Middle frontal gyrus (tissue), 1 donor: ENCODE results near the gene SLC9A9.
"Not testable (repeated sequence)": the region's sequence is repeated elsewhere in the genome, so short reads cannot be mapped to it uniquely, and the experiment has no call there.

ENCODE experiments used
- DNase-seq: peaks from one replicate; pipeline ENCODE4 v3.0.0-alpha.2; 2015; ENCODE audit warnings: low spot score; ENCODE audit errors: extremely low spot score

The SLC9A9 gene

DNA sequence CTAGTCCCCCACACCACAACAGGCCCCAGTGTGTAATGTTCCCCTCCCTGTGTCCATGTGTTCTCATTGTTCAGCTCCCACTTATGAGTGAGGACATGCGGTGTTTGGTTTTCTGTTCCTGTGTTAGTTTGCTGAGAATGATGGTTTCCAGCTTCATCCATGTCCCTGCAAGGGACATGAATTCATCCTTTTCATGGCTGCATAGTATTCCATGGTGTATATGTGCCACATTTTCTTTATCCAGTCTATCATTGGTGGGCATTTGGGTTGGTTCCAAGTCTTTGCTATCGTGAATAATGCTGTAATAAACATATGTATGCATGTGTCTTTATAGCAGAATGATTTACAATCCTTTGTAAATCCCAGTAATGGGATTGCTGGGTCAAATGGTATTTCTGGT, 152.9 kb downstream of the SLC9A9 start:
- not testable (repeated sequence) for DNase-seq

DNA sequence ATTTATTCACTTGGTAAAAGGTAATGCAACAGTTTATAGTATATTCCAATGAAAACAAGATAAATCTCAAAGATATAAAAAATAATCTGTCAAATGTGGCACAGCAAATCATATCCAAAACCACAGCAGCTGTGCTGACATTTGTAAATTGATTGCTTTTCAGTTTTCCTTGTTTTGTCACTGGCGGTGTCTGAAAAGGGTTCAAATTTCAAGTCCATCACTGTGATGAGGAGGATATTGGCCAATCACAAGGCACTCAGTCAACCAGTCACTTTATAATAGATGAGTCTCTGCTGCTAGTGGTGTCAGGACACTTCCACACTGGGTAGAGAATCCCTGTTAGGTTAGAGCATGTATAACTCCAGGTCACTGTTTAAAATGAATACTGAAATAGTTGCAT, 154.8 kb downstream of the SLC9A9 start:
- DNase-seq: no peak

DNA sequence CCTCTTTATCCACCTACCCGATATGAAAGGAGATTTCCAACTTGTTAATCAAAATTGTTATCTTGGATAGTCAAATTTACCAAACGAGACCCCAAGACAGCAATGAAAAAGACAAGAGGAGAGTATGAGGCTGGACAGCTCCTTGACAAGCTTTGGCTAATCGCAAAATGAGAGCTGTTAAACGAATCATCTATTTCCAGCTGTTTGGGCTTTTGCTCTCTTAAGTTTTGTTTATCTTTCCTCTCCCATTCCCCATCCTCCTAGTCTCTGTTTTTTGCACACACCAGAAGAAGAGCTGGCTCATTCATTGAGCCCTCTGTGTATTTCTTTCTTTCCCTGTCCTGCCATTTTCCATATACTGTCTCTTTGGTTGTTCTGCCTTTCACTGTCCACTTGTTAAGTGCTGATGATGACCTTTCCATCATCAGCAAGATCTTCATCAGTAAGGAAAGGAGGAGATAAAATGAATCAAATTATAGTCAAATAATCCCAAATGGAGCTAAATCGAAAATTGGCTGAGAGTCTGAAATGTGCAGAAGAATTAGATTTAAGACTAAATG, 161.6 kb downstream of the SLC9A9 start:
- no peak for DNase-seq

DNA sequence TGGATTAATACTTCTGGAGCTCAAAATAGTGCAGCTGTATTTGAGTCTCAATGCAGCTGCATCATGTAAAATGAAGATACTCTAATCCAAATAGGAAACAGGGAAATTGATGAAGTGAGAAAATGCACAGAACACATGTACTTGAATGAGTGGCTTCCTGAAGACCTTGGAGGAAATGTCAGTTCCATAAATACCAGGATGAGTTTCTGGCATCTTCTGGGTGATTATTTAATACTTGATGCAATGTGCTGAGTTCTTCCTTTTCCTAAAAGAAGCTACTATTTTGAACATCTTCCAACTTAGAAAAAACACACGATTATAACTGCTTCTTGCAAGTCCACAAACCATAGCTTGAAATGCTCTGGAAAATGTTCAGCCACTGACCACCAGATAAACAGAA, 162.8 kb downstream of the SLC9A9 start:
- no peak for DNase-seq

DNA sequence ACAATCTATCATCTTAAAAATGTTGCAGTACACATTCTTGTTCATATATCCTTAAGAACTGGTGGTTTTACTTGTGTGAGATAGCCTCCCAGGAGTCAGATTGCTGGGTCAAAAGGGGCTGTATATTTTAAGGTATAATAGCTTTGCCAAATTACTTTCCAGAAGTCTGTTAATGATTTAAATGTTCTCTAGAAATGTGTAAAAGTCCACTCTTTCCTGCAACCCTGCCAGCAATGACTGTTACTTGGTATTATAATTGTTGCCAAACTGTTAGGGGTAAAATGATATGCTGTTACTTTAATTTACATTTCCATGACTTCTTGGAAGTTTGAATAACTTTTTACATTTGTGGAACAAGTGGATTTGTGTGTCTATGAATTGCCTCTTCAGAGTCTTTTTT, 170.8 kb downstream of the SLC9A9 start:
- no peak for DNase-seq

DNA sequence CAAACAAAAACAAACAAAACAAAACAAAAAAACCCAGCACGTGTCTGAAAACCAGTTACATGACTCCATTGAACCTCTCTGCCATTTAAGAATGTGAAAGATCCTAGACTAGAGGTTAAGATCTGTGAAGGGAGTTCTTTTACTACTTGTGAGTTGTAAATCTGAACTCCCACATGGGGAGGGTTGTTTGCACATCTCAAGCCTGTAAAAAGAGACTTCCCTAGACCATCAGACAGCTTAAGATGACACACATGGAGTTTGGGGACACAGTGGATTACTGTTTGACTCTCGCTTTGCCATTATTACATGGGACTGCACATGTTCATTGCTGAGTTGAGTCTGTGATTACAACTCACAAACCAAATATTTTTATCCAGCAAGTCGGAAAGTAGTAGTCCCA, 171.5 kb downstream of the SLC9A9 start:
- no peak for DNase-seq

DNA sequence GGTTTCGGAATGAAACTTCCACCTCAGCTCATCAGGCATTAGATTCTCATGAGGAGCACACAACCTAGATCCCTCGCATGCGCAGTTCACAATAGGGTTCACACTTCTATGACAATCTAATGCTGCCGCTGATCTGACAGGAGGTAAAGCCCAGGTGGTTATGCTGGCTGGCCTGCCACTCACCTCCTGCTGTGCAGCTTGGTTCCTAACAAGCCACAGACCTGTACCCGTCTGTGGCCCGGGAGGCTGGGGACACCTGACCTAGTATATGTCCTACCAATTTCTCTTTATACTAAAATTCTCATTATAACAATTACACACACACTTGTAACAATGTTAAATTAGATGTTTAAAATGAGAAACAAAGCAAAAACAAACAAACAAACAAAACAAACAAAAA, 172.2 kb downstream of the SLC9A9 start:
- no peak for DNase-seq

DNA sequence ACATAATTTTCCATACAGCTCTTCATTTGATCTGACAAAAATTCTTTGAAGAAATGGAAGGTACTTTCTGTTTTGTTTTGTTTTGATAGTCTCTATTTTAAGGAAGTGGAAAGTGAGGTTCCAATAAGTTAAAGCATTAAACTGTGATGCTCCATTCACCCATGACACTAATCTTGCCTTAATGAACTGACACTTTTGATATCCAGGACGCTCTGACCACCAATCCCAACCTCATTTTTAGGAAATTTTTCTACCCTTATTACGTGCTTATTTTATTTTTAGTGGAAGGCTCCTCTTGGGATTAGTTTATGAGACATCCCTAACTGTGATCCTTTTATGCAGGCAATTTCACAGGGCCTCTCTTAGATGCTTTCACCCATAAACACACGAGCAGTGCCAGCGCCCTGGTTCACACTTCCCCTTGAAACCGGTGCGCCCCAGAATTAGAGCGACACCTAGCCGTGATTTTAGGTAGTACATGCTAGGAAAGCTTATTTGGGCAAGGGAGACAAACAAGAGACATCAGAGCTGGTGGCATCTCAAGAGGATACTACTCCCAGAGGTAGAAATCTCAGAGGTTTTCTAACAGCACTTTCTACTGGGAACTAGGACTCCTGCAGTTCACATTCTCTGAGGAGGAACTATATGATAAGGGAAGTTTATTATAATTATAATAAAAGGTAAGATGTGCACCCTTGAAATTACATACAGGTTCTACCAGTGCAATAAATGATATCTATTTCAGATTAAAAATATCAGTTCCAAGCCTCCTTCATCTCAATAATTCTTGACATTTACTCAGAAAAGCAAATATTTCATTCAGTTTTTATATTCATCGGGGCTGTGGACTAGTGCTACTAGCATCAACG, 173.9 kb downstream of the SLC9A9 start:
- peak; percentile 68 for DNase-seq

DNA sequence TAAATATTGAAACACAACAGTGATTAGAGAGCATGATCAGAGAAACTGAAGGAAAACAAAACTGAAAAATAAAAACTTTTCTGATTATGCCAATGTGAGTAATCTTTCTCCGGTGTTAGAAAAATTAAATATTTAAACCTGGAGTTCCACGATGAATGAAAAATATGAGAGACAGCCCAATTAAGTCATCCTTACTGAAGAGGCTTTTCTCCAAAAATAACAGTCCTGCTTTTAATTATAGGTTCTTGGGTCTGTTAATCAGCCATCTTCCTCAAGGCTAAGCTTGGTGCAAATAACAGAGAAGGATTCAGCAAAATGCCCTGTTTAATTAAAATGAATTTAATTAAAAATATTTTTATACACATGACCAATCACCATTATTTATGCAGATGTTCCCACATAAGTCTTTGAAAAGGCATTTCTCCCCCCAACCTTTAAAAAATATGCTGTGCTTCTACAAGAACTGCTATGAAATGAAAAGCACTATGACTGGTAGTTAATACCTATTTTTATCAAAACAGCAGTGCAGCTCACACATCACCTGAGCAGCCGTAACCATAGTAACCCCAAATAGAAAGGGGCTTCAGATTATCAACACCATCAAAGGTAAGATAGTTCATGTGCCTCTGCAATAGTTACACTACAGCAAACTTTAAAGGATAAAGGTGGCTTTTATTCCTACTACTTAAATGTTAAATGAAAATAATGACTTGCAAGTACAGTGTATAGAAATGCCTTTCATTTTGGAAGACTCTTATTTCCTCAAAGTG, 175.7 kb downstream of the SLC9A9 start:
- no peak for DNase-seq

DNA sequence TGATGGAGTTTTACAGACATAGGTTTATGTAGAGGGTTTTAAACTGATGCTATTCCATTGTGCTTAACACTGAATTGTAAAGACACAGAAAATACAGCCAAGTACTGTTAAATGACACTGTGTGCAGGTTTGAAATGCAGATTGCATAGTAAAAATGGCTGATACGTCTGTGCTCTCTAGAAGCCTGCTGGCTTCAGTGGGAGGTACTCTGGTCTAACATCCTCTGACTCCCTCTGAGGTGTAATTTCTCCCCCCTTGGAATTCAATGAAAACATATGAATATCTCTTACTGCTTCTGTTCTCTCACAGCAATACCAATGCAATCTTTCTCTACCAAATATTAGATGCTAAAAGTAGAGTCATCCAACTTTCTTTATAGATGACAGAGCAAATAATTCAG, 176.6 kb downstream of the SLC9A9 start:
- no peak for DNase-seq

DNA sequence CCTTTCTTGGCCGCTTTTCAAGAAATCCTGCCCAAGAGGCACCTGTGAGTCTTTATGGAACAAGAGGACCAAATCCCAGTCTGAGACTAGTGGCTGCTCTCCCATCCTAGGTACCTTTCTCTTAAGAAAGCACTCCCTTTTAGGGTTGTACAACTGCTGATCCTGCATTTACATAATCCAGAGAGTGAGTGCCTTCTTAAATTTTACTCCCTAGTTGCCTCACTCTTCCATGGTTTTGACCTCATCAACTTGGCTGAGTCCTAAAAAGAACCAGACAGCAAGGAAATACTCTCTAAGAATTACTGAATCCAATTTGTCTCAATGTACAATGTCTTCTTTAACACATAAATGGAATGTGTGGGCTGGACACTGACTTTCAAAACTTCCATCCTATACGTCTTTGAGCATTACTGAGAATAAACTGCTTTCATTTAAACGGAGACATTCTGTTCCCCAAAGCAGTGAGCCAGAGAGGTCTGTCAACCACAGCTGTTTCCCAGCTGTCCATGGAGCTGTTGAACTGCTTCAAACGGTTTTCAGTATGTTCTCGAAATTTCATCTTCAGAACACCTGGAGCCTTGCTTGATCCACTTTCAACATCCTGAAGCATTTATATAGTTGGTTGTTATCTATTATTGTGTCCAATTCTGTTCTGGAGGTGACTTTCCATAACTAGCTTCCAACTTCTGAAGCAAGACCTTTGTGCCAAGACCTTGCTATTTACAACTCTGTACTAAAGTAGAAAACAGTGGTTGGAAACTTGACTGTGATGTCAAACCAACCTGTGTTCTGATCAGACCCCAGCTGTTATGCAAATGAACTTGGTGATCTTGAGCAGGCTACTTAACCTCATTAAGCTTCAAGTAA, 179.1 kb downstream of the SLC9A9 start:
- no peak for DNase-seq

DNA sequence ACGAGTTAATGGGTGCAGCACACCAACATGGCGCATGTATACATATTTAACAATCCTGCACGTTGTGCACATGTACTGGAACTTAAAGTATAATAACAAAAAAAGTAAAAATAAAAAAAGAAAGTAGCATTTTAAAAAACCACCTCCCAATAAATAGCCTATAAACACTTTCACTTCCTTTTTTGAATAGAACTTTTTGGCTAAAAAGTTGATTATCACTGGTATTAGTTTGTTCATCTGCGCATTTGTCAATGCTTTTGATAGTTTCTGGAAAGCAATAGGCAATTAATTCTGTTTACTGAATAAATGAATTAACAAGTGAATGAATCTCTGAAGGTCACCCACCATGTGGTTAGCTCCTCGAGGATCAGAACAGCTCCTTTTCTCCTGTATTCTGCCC, 179.9 kb downstream of the SLC9A9 start:
- DNase-seq: no peak

DNA sequence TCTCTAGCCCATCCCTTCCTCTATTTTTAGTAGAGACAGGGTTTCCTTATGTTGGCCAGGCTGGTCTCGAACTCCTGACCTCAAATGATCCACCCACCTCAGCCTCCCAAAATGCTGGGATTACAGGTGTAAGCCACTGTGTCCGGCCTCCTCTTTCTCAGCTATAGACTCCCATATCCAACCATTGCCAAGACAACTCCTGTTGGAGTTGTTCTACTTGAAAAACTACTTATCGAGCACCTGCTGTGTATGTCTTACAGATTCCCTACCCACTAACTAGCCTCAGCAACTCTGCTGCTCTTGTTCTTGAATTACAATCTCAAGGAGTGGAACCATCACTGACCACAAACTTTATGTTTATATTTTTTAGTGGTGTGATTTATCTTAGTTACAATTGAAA, 186.6 kb downstream of the SLC9A9 start:
- no peak for DNase-seq

DNA sequence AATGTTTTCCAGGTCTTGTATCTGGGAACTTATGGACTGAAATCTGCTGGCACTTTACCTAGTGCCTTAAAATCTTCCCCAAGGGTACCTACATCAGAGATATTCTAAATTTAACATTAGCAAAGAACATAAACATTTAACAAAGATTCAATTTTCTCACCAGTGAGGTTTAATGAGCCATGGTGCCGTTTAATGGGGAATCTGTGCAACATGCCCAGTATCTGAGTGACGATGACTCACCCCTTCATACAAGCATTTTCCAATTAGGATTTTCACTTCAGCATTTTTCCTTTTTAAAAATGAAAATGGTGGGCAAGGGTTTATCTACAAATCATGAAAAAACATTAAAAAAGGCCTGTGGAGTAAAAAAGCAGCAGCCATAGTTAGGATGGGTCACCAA, 189.4 kb downstream of the SLC9A9 start:
- DNase-seq: no peak

DNA sequence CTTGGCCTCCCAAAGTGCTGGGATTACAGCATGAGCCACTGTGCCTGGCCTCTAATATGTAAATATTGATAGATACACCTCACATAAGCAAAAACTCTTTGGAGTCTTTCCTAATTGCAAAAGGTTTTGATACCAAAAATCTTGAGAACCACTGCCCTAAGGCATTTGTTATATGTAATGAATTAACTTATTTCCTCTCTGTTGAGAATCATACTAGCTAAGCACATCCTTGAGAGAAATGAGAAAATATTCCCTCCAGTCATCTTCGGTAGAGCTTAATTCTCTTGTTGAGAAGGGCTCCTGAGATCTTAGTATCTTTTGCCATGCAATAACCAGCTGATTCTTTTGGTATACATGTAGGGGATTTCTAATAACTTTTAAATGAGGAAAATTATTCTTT, 190.2 kb downstream of the SLC9A9 start:
- no peak for DNase-seq

DNA sequence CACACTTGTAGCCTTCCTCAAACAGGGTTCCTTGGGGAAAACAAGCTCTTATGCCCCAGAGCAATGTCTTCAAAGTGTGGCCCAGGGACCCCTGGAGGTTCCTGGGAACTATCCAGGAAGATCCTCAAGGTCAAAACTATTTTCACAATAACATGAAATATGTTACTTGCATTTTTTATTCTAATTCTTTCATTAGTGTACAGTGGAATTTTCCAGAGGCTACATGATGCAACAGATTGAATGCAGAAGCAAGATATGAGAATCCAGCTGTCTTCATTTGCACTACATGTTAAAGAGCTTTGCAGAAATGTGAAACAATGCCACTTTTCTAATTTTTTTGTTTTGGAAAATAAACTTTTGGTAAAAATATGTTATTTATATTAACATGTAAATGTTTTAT, 190.9 kb downstream of the SLC9A9 start:
- no peak for DNase-seq

DNA sequence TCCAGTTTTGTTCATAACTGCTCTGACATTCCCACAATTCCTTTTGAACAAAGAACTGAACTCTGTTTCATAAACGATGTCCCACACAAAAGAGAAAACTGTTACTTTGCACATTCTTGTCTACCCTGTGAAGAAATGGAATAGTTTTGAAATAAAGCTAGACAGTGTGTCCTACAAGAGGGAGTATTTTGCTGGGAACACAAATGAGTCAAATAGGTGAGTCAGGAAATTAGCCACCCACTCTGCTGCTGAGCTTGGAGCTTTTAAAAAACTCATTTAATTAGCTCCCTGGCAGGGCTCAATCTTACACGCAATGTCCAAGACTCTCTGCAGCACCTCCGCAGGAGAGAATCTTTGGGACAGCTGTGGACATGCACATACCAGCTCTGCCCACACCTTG, 193.4 kb downstream of the SLC9A9 start:
- DNase-seq: no peak

DNA sequence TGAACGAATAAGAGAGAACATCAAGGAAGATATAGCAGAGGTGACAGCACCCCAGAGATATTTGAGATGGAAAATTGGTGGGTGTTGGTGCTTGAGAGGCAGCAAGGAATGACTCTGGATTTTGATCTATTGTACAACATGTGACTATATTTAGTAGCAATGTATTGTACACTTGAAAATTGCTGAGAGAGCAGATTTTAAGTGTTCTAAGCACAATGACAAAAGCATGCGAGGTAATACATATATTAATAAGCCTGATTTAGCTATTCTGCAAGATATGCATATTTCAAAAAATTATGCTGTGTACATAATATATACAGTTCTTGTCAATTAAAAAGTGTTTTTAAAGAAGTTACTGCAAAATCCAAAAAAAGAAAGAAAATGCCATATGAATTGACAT, 194.3 kb downstream of the SLC9A9 start:
- no peak for DNase-seq

DNA sequence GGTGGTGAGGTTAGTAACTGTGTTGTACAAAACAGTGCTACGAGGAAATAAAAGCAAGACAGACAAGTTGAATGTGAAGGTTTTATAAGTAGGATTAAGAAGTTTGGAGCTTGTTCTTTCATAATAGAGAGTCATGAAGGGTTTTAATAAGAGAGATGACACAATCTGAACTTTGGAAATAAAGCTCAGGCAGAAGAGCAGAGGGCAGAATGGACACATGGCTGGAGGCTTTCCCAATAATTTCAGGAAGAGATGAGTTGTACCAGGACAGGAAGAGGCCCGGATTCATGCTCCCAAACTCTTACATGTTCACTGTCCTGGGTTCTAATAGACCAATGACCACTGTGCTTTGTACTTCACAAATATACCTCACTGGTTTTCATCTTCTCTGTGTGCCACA, 194.8 kb downstream of the SLC9A9 start:
- DNase-seq: no peak

DNA sequence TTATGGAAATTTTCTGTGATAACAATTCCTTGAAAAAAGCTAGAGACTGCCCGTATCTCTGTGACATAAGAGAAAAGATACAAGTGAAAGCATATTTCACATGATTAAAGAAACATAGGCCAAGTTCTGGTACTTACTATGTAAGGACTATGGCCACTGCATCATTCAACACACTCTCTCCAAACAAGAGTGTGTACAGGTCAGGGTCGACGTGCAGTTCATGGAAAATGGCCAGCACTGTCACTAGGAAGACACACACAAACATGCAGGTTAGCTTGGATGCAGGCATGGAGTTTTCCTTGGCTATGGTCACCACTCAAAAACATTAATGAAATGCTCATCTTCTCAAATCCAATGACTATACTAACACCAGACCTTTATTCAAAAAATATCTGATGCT, 196.2 kb downstream of the SLC9A9 start:
- DNase-seq: no peak

DNA sequence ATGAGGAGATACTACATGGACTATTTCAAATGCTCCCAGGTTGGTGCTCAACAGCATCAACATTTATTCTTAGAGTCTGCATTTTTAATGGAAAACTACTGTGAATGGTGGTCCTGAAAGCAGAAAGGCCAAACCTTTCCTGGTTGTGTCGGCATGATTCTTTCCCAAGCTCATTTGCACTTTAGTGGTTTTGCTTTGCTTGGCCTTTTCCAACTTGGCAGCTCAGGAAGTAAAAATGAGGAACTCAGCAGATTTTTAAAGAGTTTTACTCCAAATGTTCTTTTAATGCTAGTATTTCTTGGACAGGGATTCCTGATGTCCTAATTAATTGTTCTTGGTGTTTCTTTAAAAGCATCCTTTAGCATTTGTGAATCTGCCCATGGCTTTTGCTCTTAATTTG, 197.4 kb downstream of the SLC9A9 start:
- no peak for DNase-seq

DNA sequence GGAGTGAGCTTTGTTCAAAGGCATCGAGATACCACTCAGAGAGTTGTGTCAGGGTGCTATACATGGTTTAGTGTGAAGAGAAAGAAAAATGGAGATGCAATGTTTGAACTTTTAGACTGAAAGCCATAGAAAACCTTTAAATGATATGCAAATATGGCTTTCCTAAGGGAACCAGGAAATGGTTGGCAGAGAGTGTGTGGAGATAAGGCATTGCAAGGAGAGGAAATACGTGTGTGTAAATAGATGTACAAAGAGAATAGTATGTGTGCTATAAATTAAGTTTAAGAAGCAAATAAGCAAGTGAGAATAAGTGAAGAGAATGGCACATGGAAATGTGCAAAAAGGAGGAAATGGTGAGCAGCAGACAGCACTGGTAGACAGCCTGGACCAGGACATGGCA, 198.1 kb downstream of the SLC9A9 start:
- DNase-seq: no peak
